ENCODE data around the gene KLK4.
A peak's percentile ranks its signal among the peaks of the same experiment; 100 is the strongest.

KLK4 gene

DNA sequence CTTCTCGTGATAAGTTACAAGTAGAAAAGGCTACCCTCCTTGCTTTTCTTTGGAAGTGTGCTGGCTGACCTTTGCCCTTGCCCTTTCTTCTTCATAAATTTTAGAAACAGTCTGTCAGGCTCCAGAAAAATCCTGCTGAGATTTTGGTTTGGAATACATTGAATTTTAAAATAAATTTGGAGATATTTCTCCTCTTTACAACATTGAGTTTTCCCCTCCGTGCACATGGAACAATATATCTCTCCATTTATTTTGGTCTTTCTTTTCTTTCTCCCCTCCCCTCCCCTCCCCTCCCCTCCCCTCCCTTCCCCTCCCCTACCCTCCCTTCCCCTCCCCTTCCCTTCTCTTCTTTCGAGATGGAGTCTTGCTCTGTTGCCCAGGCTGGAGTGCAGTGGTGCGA lies 8.6 kb downstream of the KLK4 start:
- H3K27ac ChIP-seq, result no peak overlapping the region
- no peak for TF ChIP-seq ZFX (IDR thresholded peaks at IDR 0.05)
- TF ChIP-seq, protein P1, sequence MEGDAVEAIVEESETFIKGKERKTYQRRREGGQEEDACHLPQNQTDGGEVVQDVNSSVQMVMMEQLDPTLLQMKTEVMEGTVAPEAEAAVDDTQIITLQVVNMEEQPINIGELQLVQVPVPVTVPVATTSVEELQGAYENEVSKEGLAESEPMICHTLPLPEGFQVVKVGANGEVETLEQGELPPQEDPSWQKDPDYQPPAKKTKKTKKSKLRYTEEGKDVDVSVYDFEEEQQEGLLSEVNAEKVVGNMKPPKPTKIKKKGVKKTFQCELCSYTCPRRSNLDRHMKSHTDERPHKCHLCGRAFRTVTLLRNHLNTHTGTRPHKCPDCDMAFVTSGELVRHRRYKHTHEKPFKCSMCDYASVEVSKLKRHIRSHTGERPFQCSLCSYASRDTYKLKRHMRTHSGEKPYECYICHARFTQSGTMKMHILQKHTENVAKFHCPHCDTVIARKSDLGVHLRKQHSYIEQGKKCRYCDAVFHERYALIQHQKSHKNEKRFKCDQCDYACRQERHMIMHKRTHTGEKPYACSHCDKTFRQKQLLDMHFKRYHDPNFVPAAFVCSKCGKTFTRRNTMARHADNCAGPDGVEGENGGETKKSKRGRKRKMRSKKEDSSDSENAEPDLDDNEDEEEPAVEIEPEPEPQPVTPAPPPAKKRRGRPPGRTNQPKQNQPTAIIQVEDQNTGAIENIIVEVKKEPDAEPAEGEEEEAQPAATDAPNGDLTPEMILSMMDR (conservative IDR thresholded peaks at IDR 0.05), result no peak

DNA sequence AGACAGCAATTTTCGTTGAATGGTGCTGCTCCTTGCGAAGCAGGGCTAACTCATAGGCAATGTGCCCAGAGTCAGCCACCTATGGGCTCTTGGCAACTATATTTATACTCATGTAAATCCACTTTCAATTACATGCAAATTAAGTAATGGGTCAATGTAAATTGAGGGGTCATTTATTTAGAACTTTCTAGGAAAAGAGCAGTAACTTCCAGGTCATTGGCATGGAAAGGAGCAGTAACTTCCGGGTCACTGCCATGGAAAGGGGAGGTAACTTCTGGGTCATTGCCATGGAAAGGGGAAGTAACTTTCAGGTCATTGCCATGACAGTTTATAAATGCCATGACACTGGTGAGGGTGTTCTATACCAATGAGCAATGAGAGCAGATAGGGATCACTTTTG lies 11.6 kb downstream of the KLK4 start:
- no peak for TF ChIP-seq ZFX (IDR thresholded peaks at IDR 0.05)
- TF ChIP-seq, protein P1 (conservative IDR thresholded peaks at IDR 0.05), result no peak
- no peak overlapping the region; the same call in 1 of the 2 replicates for H3K27ac ChIP-seq

DNA sequence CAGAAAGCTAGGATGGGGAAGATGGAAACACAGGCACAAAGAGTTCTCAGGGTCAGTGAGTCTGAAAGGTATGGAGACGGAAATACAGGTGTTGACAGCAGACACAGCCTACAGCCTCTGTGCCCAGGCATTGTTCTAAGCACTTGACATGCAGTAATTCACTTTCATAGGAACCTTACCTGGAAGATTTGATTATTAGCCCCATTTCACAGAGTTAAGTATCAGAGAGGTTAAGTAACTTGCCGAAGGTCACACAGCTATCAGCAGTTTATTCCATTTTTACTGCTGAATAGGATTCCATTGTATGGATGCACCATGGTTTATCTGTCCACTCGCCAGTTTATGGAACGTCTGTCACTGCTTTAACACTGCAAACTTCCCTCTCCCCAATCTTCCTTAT lies 13.2 kb downstream of the KLK4 start:
- peak overlapping the region; percentile 100; the same call in 1 of the 2 replicates for H3K27ac ChIP-seq
- TF ChIP-seq, protein P1 (conservative IDR thresholded peaks at IDR 0.05), result no peak
- TF ChIP-seq ZFX (IDR thresholded peaks at IDR 0.05), result no peak

DNA sequence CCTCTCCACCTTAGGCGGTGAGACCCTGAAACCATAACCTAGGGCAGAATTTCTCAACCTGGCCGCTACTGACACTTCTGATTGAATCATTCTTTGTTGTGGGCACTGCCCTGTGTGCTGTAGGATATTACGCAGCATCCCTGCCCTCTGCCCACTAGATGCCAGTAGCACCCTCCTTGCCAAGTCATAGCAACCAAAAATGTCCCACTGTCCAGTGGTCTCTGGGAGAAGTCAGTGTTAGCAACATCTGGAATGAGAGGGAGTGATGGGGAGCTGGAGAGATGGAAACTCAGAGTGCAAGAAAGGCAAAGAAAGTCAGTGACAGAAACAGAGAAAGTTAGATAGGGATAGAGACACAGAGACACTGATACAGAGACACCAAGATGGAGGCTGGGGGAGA lies 13.6 kb downstream of the KLK4 start:
- peak overlapping the region; percentile 100 for H3K27ac ChIP-seq
- no peak for TF ChIP-seq ZFX (IDR thresholded peaks at IDR 0.05)
- TF ChIP-seq, protein P1 (conservative IDR thresholded peaks at IDR 0.05), result no peak

DNA sequence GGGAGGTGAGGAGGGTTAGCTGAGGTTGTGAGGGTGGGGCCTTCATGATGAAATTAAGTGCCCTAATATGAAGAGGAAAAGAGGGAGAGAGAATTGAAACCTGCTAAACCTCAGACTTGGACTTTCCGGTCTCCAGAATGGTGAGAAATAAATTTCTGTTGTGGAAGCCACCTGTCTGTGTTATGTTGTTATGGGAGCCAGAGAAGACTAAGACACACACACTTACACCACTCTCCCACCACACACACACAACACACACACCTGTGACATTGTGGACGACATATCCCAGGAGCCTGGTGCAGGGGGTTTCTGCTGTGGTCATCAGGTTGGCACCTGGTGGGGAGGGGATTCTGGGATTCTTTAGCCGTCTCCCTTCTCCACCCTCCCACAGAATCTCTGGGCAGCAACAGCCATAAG lies 14.0 kb downstream of the KLK4 start:
- TF ChIP-seq ZFX (IDR thresholded peaks at IDR 0.05), result no peak
- TF ChIP-seq, protein P1 (conservative IDR thresholded peaks at IDR 0.05), result no peak
- peak overlapping the region; percentile 100 for H3K27ac ChIP-seq

DNA sequence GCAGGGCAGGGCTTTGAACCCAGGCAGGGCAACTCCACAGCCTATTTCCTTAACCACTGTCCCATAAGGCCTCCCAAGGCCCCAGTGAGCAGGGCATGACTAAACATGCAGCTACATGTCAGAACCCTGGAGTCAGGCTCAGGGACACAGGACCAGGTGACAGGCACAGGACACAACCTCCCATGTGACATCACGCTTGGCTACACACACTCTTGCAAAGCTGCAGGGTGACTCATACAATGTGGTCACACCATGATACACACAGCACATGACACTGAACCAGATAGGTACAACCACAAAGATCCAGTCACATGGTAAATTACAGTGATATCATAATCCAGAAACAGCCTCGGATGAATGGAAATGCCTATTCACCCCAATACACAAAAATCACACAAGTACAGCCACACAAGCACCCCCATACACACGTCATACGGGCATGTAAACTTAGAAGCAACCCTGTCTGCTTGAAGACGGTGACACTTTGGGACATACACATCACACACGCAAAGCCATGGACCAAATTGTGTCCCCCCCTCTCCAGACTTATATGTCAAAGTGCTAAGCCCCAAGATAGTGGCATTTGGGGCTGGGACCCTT lies 14.5 kb downstream of the KLK4 start:
- TF ChIP-seq ZFX (IDR thresholded peaks at IDR 0.05), result no peak
- TF ChIP-seq, protein P1 (conservative IDR thresholded peaks at IDR 0.05), result no peak
- H3K27ac ChIP-seq, result peak overlapping the region; percentile 100

DNA sequence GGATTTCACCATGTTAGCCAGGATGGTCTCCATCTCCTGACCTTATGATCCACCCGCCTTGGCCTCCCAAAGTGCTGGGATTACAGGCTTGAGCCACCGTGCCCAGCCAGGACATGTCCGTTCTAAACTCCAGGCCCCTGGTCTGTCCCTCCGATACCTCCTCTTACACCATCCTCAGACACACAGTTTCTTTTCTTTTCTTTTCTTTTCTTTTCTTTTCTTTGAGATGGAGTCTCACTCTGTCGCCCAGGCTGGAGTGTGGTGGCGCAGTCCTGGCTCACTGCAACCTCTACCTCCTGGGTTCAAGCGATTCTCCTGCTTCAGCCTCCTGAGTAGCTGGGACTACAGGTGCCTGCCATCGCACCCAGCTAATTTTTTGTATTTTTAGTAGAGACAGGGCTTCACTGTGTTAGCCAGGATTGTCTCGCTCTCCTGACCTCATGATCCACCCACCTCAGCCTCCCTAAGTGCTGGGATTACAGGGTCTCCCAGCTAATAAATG lies 15.1 kb downstream of the KLK4 start:
- peak overlapping the region; percentile 100 for H3K27ac ChIP-seq

Measured in C4-2B (cell line).